Measurements from ENCODE around the gene SORBS1. TPM values are rescaled to one million over a fixed set of nuclear protein-coding genes. Genes with fewer than 3 reads are reported as not detected.
A peak's percentile ranks its signal among the peaks of the same experiment; 100 is the strongest.

Gene SORBS1
- total RNA-seq, 1 donor from 2014 or later, result 116 TPM

DNA sequence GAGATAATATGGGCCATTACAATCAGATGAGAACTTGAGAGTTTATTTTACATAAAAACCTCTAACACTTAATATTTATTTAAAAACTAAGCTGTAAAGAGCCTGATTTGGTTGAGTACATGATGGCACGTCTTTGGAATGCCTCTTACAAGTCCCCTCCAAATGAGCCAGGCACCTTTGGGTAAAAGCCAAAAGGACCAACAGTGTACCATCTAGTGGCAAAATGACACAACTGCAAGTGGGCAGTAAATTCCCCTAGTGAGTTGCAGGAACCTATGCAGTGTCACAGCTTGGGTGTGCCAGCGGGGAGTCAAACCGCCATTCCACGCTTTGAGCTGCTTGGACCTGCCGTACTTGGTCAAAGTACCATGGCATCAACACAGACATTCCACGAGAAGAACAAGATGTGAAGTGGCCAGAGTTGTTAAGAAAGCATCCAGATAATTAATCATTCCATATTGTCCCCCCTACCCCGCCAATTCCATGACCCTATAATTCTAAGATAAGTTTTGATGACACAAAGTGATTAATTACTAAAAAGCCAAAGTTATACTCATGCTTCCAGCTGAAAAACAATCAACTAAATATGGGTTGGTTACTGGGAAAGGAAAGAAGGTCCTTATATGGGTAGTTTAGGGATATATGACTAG is 115.2 kb downstream of the SORBS1 start:
- Histone ChIP-seq H3K4me3 (no peak overlapping the region), H3K9me3 (no peaks in the 10 kb centered on the region), H3K4me1 (peaks cover 34% of the 10 kb centered on the region), H3K27ac (peak overlapping the region; percentile 84), H3K27me3 (no peaks in the 10 kb centered on the region), H3K36me3 (no peaks in the 10 kb centered on the region)
- DNase-seq (ENCODE audit: extremely low spot score in 2 of 2), result no peak
- TF ChIP-seq, protein P1, sequence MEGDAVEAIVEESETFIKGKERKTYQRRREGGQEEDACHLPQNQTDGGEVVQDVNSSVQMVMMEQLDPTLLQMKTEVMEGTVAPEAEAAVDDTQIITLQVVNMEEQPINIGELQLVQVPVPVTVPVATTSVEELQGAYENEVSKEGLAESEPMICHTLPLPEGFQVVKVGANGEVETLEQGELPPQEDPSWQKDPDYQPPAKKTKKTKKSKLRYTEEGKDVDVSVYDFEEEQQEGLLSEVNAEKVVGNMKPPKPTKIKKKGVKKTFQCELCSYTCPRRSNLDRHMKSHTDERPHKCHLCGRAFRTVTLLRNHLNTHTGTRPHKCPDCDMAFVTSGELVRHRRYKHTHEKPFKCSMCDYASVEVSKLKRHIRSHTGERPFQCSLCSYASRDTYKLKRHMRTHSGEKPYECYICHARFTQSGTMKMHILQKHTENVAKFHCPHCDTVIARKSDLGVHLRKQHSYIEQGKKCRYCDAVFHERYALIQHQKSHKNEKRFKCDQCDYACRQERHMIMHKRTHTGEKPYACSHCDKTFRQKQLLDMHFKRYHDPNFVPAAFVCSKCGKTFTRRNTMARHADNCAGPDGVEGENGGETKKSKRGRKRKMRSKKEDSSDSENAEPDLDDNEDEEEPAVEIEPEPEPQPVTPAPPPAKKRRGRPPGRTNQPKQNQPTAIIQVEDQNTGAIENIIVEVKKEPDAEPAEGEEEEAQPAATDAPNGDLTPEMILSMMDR (IDR thresholded peaks at IDR 0.05), result peak in 2 of 3 experiments; percentile 26 to 57
- no peak for TF ChIP-seq POLR2A (IDR thresholded peaks at IDR 0.05)
- peak in 1 of 2 donors; percentile 14 for TF ChIP-seq POLR2AphosphoS5 (IDR thresholded peaks at IDR 0.05; ENCODE audit: insufficient read depth in 1 of 2, low read depth in 1 of 2)
- intact Hi-C loops (cut with DNase I), result no loop called here

DNA sequence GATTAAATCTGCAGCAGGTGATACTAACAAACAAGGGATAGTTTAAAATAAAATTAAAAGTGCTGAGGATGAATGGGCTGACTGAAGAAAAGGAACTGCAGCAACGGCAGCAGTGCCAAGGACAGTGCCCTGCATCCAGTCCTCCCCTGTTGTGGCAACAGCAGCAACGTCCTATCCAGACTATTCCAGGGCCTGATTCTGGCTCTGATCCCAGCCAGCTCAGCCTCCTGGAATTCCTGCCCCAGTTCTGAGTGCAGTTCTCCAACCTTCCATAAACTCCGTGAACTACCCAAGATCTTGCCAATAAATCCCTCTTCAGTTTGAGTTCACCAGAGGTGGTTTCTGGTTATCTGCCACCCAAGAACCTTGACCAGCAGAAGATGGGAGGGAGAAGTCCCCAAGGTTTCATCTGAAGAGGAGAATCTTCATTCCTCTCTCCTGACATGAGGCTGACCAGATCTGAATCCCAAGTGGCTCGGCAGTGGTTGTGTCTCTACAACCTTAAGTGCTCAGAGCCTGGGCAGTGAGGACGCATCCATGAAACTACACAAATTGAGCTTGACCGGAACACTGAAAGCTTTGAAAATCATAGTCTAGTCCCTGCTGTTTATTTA is 115.8 kb downstream of the SORBS1 start:
- no peak for DNase-seq (ENCODE audit: extremely low spot score in 2 of 2)
- intact Hi-C loops (cut with DNase I), result no loop called here
- peaks cover 34% of the 10 kb centered on the region for H3K4me1 ChIP-seq
- H3K4me3 ChIP-seq, result no peak overlapping the region
- TF ChIP-seq POLR2AphosphoS5 (IDR thresholded peaks at IDR 0.05; ENCODE audit: insufficient read depth in 1 of 2, low read depth in 1 of 2), result peak; percentile 51 to 70
- no peak for TF ChIP-seq POLR2A (IDR thresholded peaks at IDR 0.05)
- no peaks in the 10 kb centered on the region for H3K36me3 ChIP-seq
- no peaks in the 10 kb centered on the region for H3K27me3 ChIP-seq
- H3K27ac ChIP-seq, result peak overlapping the region; percentile 84
- H3K9me3 ChIP-seq, result no peaks in the 10 kb centered on the region

DNA sequence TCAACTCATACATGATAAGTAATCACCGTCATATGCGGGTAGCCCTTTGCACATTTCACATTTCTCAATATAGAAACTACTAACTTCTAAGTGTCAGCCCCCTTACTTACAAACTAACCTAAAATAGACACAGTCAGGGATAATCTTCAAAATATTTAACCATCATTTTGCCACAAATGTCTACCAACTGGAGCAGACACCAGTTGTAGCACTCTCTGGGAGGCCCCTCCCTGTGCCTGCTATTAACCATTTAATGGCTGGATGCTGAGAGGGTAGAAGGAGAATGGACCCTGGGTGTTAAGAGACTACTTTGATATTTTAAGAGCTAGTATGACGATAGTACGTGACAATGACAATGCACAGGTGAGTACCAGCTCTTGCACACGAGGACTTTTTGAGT is 116.4 kb downstream of the SORBS1 start:
- Histone ChIP-seq H3K4me3 (no peak overlapping the region), H3K9me3 (no peaks in the 10 kb centered on the region), H3K27me3 (no peaks in the 10 kb centered on the region), H3K4me1 (peaks cover 34% of the 10 kb centered on the region), H3K36me3 (no peaks in the 10 kb centered on the region), H3K27ac (peak overlapping the region; percentile 84)
- intact Hi-C loops (cut with DNase I), result no loop called here
- no peak for TF ChIP-seq POLR2A (IDR thresholded peaks at IDR 0.05)
- no peak for TF ChIP-seq POLR2AphosphoS5 (IDR thresholded peaks at IDR 0.05; ENCODE audit: insufficient read depth in 1 of 2, low read depth in 1 of 2)
- TF ChIP-seq, protein P1 (IDR thresholded peaks at IDR 0.05), result no peak
- DNase-seq (ENCODE audit: extremely low spot score in 2 of 2), result no peak

DNA sequence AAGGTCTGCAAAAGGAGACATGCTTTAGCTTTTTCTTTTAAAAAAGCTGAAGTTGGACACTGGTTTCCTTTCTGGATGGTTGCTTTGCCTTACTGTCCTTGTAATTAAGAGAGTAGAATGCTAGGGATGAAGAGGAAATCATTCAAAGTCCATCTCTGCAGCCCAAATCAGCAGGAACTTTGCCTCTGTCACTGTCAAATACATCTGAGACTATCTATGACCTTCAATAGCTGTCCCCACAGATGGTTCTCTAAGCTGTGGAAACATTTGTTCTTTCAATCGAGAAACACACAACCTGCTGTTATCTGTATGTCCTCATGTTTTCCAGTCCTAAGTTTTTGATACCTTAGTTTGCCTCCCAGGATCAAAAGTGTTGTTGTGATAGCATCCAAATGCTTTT is 117.5 kb downstream of the SORBS1 start:
- H3K4me1 ChIP-seq, result peaks cover 34% of the 10 kb centered on the region
- no peak for DNase-seq (ENCODE audit: extremely low spot score in 2 of 2)
- H3K4me3 ChIP-seq, result no peak overlapping the region
- TF ChIP-seq POLR2AphosphoS5 (IDR thresholded peaks at IDR 0.05; ENCODE audit: insufficient read depth in 1 of 2, low read depth in 1 of 2) (no peak), POLR2A (IDR thresholded peaks at IDR 0.05) (no peak)
- TF ChIP-seq, protein P1 (IDR thresholded peaks at IDR 0.05), result no peak
- H3K27me3 ChIP-seq, result no peaks in the 10 kb centered on the region
- intact Hi-C loops (cut with DNase I), result no loop called here
- no peaks in the 10 kb centered on the region for H3K36me3 ChIP-seq
- no peaks in the 10 kb centered on the region for H3K9me3 ChIP-seq
- H3K27ac ChIP-seq, result peak overlapping the region; percentile 84

DNA sequence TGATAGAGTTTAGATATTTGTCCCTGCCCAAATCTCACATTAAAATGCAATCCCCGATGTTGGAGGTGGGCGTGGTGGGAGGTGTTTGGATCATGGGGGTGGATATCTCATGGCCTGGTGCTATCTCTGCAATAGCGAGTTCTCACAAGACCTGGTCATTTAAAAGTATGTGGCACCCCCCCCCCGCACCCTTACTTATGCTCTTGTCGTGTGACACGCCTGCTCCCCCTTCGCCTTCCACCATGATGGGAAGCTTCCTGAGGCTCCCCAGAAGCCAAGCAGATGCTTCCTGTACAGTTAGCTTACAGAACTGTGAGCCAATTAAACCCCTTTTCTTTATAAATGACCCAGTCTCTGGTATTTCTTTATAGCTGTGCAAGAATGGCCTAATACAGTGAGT is 118.8 kb downstream of the SORBS1 start:
- TF ChIP-seq, protein P1 (IDR thresholded peaks at IDR 0.05), result no peak
- TF ChIP-seq POLR2A (IDR thresholded peaks at IDR 0.05) (no peak), POLR2AphosphoS5 (IDR thresholded peaks at IDR 0.05; ENCODE audit: insufficient read depth in 1 of 2, low read depth in 1 of 2) (no peak)
- Histone ChIP-seq H3K9me3 (no peaks in the 10 kb centered on the region), H3K36me3 (no peaks in the 10 kb centered on the region), H3K4me3 (no peak overlapping the region), H3K27me3 (no peaks in the 10 kb centered on the region), H3K27ac (peak overlapping the region; percentile 10), H3K4me1 (peaks cover 23% of the 10 kb centered on the region)
- no peak for DNase-seq (ENCODE audit: extremely low spot score in 2 of 2)
- intact Hi-C loops (cut with DNase I), result no loop called here
